ENCODE data around the gene LPP. TPM values are rescaled to one million over a fixed set of nuclear protein-coding genes. Genes with fewer than 3 reads are reported as not detected.

LPP gene
- total RNA-seq, 4 donors from 2014 or later, result 207 to 592 (median 406) TPM

GRCh38 chr3:188264226-188265207 lies 110.6 kb downstream of the LPP start:
- peaks cover 38 to 98% (median 75%) of the 10 kb centered on the region in 4 donors for H3K4me1 ChIP-seq
- no peaks in the 10 kb centered on the region for H3K36me3 ChIP-seq
- no peak overlapping the region for H3K4me3 ChIP-seq
- in situ Hi-C loops (cut with MboI; ENCODE audit: low pct_ligation_motif_present in 1 of 4, low pct_unique_long_range_greater_than_20kb in 1 of 4, low sequenced_read_pairs in 3 of 4), result no loop called here
- no peaks in the 10 kb centered on the region for H3K9me3 ChIP-seq
- no peaks in the 10 kb centered on the region for H3K27me3 ChIP-seq
- peak overlapping the region; percentile 82 to 90 (median 86) for H3K27ac ChIP-seq
- no peak for TF ChIP-seq POLR2A (IDR thresholded peaks at IDR 0.05)
- TF ChIP-seq EP300 (IDR thresholded peaks at IDR 0.05; ENCODE audit: low read depth), result no peak
- peak in 2 of 3 donors; percentile 9 to 40 for TF ChIP-seq POLR2AphosphoS5 (IDR thresholded peaks at IDR 0.05)
- no peak for DNase-seq
- 44 to 59% methylated on average over 7 of the region's 7 CpGs for WGBS, 2 donors (ENCODE audit: low coverage in 1 of 2)
- intact Hi-C loops (cut with DNase I; ENCODE audit: low total_unique reads), result loop anchor here (2.0 to 10.0 kb wide), 3 partner anchors 70 to 522 kb away; no protein-coding TSS in a partner anchor

GRCh38 chr3:188266562-188267274 lies 112.8 kb downstream of the LPP start:
- in situ Hi-C loops (cut with MboI; ENCODE audit: low pct_ligation_motif_present in 1 of 4, low pct_unique_long_range_greater_than_20kb in 1 of 4, low sequenced_read_pairs in 3 of 4), result no loop called here
- no peaks in the 10 kb centered on the region for H3K9me3 ChIP-seq
- no peaks in the 10 kb centered on the region for H3K27me3 ChIP-seq
- DNase-seq, result peak; percentile 51
- peak overlapping the region; percentile 82 to 90 (median 86) for H3K27ac ChIP-seq
- 62 to 76% methylated on average over 6 to 10 of the region's 10 CpGs for WGBS, 2 donors (ENCODE audit: low coverage in 1 of 2)
- H3K4me3 ChIP-seq, result no peak overlapping the region
- TF ChIP-seq POLR2AphosphoS5 (IDR thresholded peaks at IDR 0.05) (peak; percentile 66 to 88 (median 81)), EP300 (IDR thresholded peaks at IDR 0.05; ENCODE audit: low read depth) (peak; percentile 99), POLR2A (IDR thresholded peaks at IDR 0.05) (no peak)
- no peaks in the 10 kb centered on the region for H3K36me3 ChIP-seq
- H3K4me1 ChIP-seq, result peaks cover 45 to 100% (median 81%) of the 10 kb centered on the region in 4 donors
- intact Hi-C loops (cut with DNase I; ENCODE audit: low total_unique reads), result loop anchor here (5.0 to 10.0 kb wide), 2 partner anchors 72 to 524 kb away; no protein-coding TSS in a partner anchor

DNA sequence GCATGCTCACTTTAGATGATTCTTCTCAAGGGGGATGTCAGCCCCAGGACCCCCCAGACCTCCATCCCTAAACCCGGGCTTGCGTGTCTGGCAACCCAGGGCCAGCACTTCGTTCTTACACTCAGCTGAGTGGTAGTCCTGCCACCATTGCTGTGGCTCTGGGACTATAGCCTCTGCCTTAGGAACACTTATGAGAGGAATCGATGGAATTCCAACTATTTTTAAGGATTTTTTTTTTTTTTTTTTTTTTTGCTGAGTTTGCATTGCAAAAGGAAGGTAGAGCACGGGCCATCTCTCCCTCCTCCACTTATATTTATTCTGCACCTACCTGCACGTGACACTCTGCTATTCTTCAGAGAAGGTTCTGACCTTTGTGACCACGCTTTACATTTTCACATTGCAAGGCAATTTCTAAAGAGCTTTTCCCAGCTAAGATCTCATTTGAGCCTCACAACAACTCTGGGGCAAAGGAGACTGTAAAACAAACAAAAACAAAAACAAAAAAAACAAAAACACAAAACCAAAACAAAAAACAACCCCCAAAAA lies 113.9 kb downstream of the LPP start:
- in situ Hi-C loops (cut with MboI; ENCODE audit: low pct_ligation_motif_present in 1 of 4, low pct_unique_long_range_greater_than_20kb in 1 of 4, low sequenced_read_pairs in 3 of 4), result no loop called here
- H3K27ac ChIP-seq, result peak overlapping the region; percentile 82 to 90 (median 86)
- intact Hi-C loops (cut with DNase I; ENCODE audit: low total_unique reads), result loop anchor here (5.0 to 10.0 kb wide), 2 partner anchors 73 to 526 kb away; no protein-coding TSS in a partner anchor

DNA sequence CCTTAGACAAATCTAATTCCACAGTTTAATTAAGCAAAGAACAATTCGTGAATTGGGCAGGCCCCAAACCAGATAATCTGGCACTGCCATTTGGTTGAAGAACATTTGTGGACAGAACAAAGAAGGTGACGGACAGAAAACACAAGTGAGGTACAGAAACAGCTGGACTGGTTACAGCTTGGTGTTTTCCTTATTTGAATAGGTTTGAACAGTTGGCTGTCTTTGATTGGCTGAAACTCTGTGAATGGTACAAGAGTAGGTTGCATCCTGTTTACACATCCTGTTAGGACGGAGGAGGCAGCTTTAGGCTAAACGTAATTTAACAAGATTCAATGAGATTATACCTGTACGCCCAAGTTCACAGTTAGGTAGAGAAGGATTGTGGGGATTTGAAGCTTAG lies 114.4 kb downstream of the LPP start:
- peak overlapping the region; percentile 82 to 90 (median 86) for H3K27ac ChIP-seq
- in situ Hi-C loops (cut with MboI; ENCODE audit: low pct_ligation_motif_present in 1 of 4, low pct_unique_long_range_greater_than_20kb in 1 of 4, low sequenced_read_pairs in 3 of 4) (no loop called here), intact Hi-C loops (cut with DNase I; ENCODE audit: low total_unique reads) (loop anchor here (5.0 to 10.0 kb wide), 2 partner anchors 74 to 526 kb away; no protein-coding TSS in a partner anchor)
- no peak overlapping the region for H3K4me3 ChIP-seq
- 83% methylated on average over 5 of the region's 5 CpGs for WGBS, 2 donors (ENCODE audit: low coverage in 1 of 2)
- peaks cover 42 to 94% (median 78%) of the 10 kb centered on the region in 4 donors for H3K4me1 ChIP-seq
- H3K36me3 ChIP-seq, result no peaks in the 10 kb centered on the region
- H3K27me3 ChIP-seq, result no peaks in the 10 kb centered on the region
- no peak for TF ChIP-seq POLR2AphosphoS5 (IDR thresholded peaks at IDR 0.05)
- no peak for TF ChIP-seq EP300 (IDR thresholded peaks at IDR 0.05; ENCODE audit: low read depth)
- TF ChIP-seq CTCF (IDR thresholded peaks at IDR 0.05), result no peak
- TF ChIP-seq POLR2A (IDR thresholded peaks at IDR 0.05), result no peak
- no peak for DNase-seq
- H3K9me3 ChIP-seq, result no peaks in the 10 kb centered on the region

More for the DNA sequence above, 113.9 kb downstream of the LPP start:
- H3K4me3 ChIP-seq, result no peak overlapping the region
- no peaks in the 10 kb centered on the region for H3K9me3 ChIP-seq
- no peaks in the 10 kb centered on the region for H3K36me3 ChIP-seq
- no peak for DNase-seq
- WGBS, 2 donors (ENCODE audit: low coverage in 1 of 2), result 77 to 92% methylated on average over 5 to 7 of the region's 7 CpGs
- H3K4me1 ChIP-seq, result peaks cover 42 to 98% (median 81%) of the 10 kb centered on the region in 4 donors
- no peak for TF ChIP-seq CTCF (IDR thresholded peaks at IDR 0.05)
- TF ChIP-seq POLR2AphosphoS5 (IDR thresholded peaks at IDR 0.05), result no peak
- TF ChIP-seq EP300 (IDR thresholded peaks at IDR 0.05; ENCODE audit: low read depth), result no peak
- TF ChIP-seq POLR2A (IDR thresholded peaks at IDR 0.05), result no peak
- no peaks in the 10 kb centered on the region for H3K27me3 ChIP-seq
